GM15510 (cell line): ENCODE data around the gene GRIN2C.

Source experiments
- POLR2A ChIP-seq: IDR thresholded peaks from 3 replicates; pipeline ENCODE4 v1.6.1; 2011; ENCODE audit warnings: borderline replicate concordance; ENCODE audit not compliant: insufficient read length; ENCODE audit errors: extremely low read depth

GRIN2C gene

GRCh38 chr17:74798239-74798707 is 61.4 kb downstream of the GRIN2C start:
- no peak for TF ChIP-seq POLR2A

- no peak for TF ChIP-seq POLR2A
Measured at GRCh38 chr17:74797824-74798223, 61.9 kb downstream of the GRIN2C start.

GRCh38 chr17:74796866-74797265 is 62.8 kb downstream of the GRIN2C start:
- TF ChIP-seq POLR2A = no peak

- TF ChIP-seq POLR2A = no peak
Measured at GRCh38 chr17:74796211-74796610, 63.5 kb downstream of the GRIN2C start.

- no peak for TF ChIP-seq POLR2A
Measured at GRCh38 chr17:74795327-74796020, 64.2 kb downstream of the GRIN2C start.

GRCh38 chr17:74792586-74793105 is 67.0 kb downstream of the GRIN2C start:
- no peak for TF ChIP-seq POLR2A
